Stimulated activated CD8-positive, alpha-beta memory T cell treated with anti-CD3 and anti-CD28 coated beads, Interleukin-7, amount 100 ng/mL, for 48 hours (primary cell): ENCODE results near the gene TMEM131L.

Source experiments
- DNase-seq, 2 donors: peaks; one replicate each; pipeline ENCODE4 v3.0.0-alpha.2; 2020; ENCODE audit warnings: low read depth in 1 of 2; ENCODE audit errors: extremely low read depth in 1 of 2

The TMEM131L gene

GRCh38 chr4:153570228-153570973 lies 104.2 kb downstream of the TMEM131L start:
- no peak for DNase-seq

GRCh38 chr4:153571006-153571545 lies 104.9 kb downstream of the TMEM131L start:
- DNase-seq: no peak

GRCh38 chr4:153572609-153573008 lies 106.4 kb downstream of the TMEM131L start:
- no peak for DNase-seq

GRCh38 chr4:153573221-153573620 lies 107.1 kb downstream of the TMEM131L start:
- no peak for DNase-seq

GRCh38 chr4:153573881-153574802 lies 108.0 kb downstream of the TMEM131L start:
- DNase-seq: peak; percentile 3 to 26

GRCh38 chr4:153576443-153576774 lies 110.2 kb downstream of the TMEM131L start:
- no peak for DNase-seq

- DNase-seq: no peak
Observed at GRCh38 chr4:153577053-153577452, 110.9 kb downstream of the TMEM131L start.

- DNase-seq: no peak
Observed at GRCh38 chr4:153579410-153579809, 113.2 kb downstream of the TMEM131L start.

- no peak for DNase-seq
Observed at GRCh38 chr4:153579872-153580271, 113.7 kb downstream of the TMEM131L start.

- DNase-seq: no peak
Observed at GRCh38 chr4:153582954-153583702, 117.0 kb downstream of the TMEM131L start.

GRCh38 chr4:153585026-153585425 lies 118.9 kb downstream of the TMEM131L start:
- no peak for DNase-seq

GRCh38 chr4:153589703-153590595 lies 123.8 kb downstream of the TMEM131L start:
- no peak for DNase-seq

GRCh38 chr4:153591441-153591840 lies 125.3 kb downstream of the TMEM131L start:
- DNase-seq: no peak

GRCh38 chr4:153592064-153592463 lies 125.9 kb downstream of the TMEM131L start:
- no peak for DNase-seq

GRCh38 chr4:153593161-153593560 lies 127.0 kb downstream of the TMEM131L start:
- DNase-seq: no peak

- DNase-seq: no peak
Observed at GRCh38 chr4:153594210-153594609, 128.1 kb downstream of the TMEM131L start.

- no peak for DNase-seq
Observed at GRCh38 chr4:153595894-153596601, 129.9 kb downstream of the TMEM131L start.

GRCh38 chr4:153602758-153603157 lies 136.6 kb downstream of the TMEM131L start:
- no peak for DNase-seq

- DNase-seq: peak in 1 of 2 donors; percentile 7
Observed at GRCh38 chr4:153603258-153603657, 137.1 kb downstream of the TMEM131L start.
